HTERT RPE-1 (cell line): Measurements from ENCODE around the gene SFRP2.

ENCODE experiments used
- in situ Hi-C: fragments of 300-500 bp; cut with MboI; formaldehyde crosslinking; loops from 4 replicates; pipeline ENCODE4 v1.14.3; 2020; ENCODE audit warnings: low sequenced_read_pairs

SFRP2 gene

DNA sequence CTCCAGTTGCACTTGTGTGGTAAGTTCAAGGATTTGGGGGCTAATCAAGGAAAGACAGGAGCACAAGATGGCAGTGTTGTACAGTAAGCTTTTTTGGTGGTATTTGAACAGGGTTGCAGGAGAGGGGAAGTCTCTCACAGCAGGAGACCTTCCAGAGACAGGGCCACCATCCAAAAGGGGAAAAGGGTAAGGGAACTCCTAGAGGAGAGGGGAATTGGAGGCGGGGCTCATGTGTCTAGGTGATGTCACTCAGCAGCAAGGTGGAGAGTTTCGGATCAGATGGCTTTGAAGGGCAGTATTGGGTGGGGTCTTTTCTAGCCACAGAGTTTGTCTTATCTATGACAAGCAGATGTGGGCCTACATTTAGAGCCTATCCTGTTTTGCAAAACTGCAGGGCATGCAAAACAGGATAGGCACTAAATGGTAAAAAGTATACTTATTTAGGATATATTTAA, 15.6 kb downstream of the SFRP2 start:
- in situ Hi-C loops: no loop called here

DNA sequence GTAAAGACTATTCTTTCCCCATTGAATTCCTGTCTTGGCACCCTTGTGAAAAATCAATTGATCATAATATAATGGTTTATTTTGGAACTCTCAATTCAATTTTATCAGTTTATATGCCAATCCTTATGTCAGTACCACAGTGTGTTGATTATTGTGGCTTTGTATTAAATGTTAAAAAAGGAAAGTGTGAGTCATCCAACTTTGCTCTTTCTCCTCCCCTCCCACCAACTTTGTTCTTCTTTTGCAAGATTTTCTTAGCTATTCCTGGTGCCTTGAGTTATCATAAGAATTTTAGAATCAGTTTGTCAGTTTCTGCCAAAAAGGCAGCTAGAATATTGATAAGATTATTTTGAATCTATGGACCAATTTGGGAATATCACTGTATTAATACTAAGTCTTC, 17.8 kb downstream of the SFRP2 start:
- in situ Hi-C loops: no loop called here

DNA sequence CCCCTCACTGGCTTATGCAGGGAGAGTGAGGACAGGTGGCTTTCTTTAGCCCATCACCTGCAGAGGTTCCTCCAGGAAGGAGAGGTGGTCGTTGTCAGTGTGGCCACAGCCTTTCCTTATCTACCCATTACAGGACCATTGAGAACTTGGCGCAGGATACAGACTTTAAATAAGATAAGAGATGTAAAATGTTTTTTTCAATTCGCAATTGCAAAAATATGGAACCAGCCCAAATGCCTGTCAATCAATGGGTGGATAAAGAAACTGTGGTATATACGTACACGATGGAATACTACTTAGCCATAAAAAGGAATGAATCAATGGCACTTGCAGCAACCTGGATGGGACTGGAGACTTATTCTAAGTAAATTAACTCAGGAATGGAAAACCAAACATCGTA, 22.1 kb downstream of the SFRP2 start:
- in situ Hi-C loops: no loop called here

GRCh38 chr4:153765894-153766293, 23.0 kb downstream of the SFRP2 start:
- in situ Hi-C loops: no loop called here

GRCh38 chr4:153764601-153765368, 24.1 kb downstream of the SFRP2 start:
- in situ Hi-C loops: no loop called here

GRCh38 chr4:153763404-153763803, 25.5 kb downstream of the SFRP2 start:
- in situ Hi-C loops: no loop called here

- in situ Hi-C loops: no loop called here
Observed at GRCh38 chr4:153759407-153760316, 29.2 kb downstream of the SFRP2 start, which contains the start of gene RNF175. RNF175 (minus strand) TSS chr4:153760024; CDS start chr4:153759862, 162 bp downstream.

DNA sequence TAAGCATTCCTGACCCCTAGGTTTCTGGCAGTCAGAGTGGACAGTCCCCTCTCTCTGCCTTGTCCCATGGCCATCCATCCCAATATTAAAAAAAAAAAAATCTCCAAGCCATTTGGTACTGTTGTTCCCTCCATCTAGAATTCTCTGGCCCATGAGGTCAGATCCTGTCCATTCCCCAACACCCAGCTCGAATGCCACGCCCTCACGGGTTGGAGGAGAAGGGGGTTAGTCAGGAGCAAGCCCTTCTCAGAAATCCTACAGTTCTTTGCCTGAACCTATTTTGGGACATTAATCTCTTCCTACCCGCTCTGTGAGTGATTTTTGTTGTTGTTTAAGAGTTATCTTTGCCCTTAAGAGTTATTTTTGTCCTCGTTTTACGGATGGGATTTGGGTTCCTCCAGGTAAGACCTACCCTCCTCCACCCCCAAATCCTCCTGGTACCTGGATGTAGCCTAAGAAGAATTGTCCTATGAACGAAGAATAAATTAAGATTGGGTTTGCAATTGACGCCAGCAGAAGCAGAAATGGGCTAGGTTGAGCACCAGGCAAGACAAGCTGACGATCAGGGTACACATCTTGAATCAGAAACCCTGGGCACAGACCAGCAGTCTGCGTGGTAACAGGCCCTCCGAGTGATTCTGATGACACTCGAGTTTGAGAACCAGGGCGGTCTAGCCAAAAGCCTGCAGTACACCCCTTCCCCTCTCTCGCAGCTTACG, 30.0 kb downstream of the SFRP2 start:
- in situ Hi-C loops: no loop called here

- in situ Hi-C loops: no loop called here
Observed at GRCh38 chr4:153758136-153758535, 30.7 kb downstream of the SFRP2 start.

DNA sequence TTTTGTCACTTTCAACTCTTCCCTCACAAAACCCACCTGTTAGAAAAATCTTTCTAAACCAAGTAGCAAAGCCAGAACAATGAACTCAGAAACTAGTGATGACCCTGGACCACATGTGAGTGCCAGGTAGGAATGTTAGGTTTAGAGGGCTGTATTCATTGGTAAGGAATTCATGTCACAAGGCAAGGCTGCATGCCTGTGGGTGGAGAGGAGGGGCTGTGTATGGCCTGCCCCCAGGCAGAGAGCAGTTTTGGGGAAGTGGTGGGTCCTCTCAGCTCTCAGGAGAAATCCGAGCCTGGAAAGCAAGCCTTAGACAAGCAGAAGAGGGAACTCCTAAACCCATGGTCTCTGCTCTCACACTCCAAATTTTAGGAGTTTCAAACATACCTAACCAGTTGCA, 31.5 kb downstream of the SFRP2 start:
- in situ Hi-C loops: no loop called here

DNA sequence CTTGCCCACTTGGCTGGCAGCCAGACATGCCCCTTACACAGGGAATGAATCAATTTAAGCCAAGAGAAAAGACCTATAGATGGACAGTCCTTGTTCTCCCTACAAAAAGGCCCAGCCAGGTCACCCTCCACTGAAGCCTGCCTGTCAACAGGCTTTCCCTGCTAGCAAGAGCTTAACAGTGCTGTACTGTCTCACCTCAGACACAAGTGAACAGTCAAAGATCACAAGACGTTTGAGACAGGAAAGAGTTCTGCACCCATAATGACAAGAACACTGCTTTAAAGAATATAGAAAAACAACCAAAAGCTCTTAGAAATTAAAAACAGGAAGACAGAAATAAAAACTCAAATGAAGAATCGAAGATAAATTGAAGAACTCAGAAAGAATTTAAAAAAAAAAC, 33.7 kb downstream of the SFRP2 start:
- in situ Hi-C loops: no loop called here

- in situ Hi-C loops: no loop called here
Observed at GRCh38 chr4:153750197-153750817, 38.6 kb downstream of the SFRP2 start.

- in situ Hi-C loops: no loop called here
Observed at GRCh38 chr4:153748378-153748777, 40.5 kb downstream of the SFRP2 start.

DNA sequence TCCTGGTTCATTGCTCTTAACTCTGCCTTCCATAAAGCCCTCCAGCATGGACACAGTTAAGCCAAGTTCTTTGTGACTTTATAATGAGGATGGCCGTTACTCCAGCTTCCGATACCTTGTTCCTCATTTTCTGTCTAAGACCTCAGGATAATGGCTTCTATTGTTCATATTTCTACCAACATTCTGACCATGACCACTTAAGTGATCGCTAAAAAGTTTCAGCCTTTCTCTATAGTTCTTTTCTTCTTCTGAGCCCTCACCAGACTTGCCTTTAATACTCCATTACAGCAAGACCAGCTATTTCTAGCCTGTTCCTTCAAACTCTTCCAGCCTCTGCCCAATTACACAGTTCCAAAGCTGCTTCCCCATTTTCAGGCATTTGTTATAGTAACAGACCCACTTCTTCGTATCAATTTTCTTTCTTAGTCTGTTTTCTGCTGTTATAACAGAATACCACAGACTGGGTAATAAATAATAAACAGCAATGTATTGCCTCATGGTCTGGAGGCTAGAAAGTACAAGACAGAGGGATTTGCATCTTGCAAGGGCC, 41.4 kb downstream of the SFRP2 start:
- in situ Hi-C loops: no loop called here

GRCh38 chr4:153745651-153746050, 43.2 kb downstream of the SFRP2 start:
- in situ Hi-C loops: no loop called here

GRCh38 chr4:153741541-153741940, 47.3 kb downstream of the SFRP2 start:
- in situ Hi-C loops: no loop called here

GRCh38 chr4:153735906-153736461, 52.9 kb downstream of the SFRP2 start:
- in situ Hi-C loops: no loop called here

DNA sequence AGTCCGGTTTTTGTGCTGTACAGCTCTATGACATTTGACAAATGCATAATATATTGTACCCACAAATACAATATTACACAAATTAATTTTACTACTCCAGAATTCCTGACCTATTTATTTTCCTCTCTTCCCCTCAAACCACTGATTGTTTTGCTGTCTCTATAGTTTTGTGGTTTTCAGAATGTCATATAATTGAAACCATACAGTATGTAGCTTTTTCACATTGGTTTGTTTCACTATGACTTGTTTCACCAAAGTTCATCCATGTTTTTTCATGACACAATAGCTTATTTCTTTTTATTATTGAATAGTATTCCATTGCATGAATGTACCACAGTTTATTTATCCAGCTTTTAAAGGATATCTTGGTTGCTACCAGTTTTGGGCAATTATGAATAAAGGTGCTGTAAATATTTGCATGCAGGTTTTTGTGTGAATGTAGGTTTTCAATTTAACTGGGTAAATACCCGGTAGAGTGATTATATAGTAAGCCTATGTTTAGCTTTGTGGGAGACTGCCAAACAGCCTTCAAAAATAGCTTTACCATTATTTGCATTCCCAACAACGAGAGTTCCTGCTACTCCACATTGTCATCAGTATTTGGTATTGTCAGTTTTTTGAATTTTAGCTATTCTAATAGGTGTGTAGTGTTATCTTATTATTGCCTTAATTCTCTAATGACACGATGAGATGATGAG, 55.0 kb downstream of the SFRP2 start:
- in situ Hi-C loops: no loop called here

GRCh38 chr4:153731239-153731638, 57.6 kb downstream of the SFRP2 start:
- in situ Hi-C loops: no loop called here
